DLD1 (cell line): ENCODE results near the gene ATP6V1G1.

Experiments
- in situ Hi-C: cut with HindIII; loops from 2 replicates; pipeline ENCODE4 v1.10.0; 2017; ENCODE audit warnings: low sequenced_read_pairs

ATP6V1G1 gene

DNA sequence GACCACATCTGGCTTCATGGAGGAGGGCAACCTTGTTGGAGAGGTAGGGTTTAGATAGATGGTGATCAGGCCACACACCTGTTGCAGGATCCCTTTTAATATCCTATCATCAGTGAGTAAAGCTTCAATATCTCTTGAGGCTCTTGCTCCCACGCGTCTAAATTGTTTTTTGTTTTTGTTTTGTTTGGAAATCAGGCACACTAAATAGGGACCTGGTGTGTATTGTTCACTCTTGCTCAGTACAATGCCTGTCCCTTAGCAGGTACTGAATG, 20.9 kb downstream of the ATP6V1G1 start:
- in situ Hi-C loops = no loop called here

- in situ Hi-C loops = no loop called here
These were observed 24.1 kb downstream of the ATP6V1G1 start for GRCh38 chr9:114611516-114612271.

- in situ Hi-C loops = no loop called here
These were observed 24.8 kb downstream of the ATP6V1G1 start for GRCh38 chr9:114612272-114612923.

DNA sequence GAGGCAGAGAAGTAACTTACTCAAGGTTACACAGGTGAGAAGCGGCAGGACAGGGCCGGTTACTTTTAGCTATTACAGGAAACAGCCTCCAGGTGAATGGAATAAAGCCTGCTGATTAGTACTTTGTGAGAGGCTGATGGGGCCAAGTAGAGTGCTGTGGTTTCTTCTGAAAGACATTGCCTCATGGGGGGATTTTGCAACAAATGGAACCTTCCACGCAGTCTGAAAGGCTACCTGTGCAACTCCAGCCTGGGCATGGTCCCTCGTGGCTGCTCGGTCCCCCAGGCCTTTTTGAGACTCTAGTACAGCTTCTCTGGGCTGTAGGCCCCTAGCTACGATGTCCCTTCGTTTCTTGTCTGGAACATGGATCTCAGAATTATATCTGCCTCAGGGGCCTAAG, 25.5 kb downstream of the ATP6V1G1 start:
- in situ Hi-C loops = no loop called here

GRCh38 chr9:114613919-114614318, 26.4 kb downstream of the ATP6V1G1 start:
- in situ Hi-C loops = no loop called here

GRCh38 chr9:114614373-114614772, 26.8 kb downstream of the ATP6V1G1 start:
- in situ Hi-C loops = no loop called here

- in situ Hi-C loops = no loop called here
These were observed 29.3 kb downstream of the ATP6V1G1 start for GRCh38 chr9:114616684-114617520.

DNA sequence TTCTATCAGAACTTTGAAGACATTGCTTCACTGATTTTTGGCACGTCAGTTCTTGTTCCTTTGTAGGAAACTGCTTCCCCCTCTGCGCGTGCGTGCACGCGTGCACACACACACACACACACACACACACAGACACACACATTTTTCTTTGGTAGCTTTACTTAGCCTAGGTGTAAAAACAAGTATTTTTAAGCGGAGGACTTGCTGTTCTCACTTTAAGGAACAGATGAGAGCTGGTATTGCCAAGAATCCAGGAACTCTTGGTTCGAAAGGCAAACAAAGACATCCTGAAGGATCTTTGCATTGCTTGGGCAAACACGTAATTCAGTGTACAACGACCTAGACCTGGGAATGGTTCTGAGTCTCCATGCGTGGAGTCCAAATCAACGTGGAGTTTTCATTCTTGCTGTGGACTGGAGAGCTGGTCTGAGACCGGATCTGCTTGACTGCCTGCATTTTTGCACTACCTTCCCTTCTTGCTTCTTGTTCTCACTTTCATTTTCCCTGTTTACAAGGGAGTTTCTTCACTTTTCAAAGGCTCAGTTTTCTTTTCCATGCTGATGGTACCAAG, 31.7 kb downstream of the ATP6V1G1 start:
- in situ Hi-C loops = no loop called here

GRCh38 chr9:114621561-114621960, 34.0 kb downstream of the ATP6V1G1 start:
- in situ Hi-C loops = loop anchor here (5.0 kb wide), 1 partner anchor 89 kb away; no protein-coding TSS in a partner anchor

DNA sequence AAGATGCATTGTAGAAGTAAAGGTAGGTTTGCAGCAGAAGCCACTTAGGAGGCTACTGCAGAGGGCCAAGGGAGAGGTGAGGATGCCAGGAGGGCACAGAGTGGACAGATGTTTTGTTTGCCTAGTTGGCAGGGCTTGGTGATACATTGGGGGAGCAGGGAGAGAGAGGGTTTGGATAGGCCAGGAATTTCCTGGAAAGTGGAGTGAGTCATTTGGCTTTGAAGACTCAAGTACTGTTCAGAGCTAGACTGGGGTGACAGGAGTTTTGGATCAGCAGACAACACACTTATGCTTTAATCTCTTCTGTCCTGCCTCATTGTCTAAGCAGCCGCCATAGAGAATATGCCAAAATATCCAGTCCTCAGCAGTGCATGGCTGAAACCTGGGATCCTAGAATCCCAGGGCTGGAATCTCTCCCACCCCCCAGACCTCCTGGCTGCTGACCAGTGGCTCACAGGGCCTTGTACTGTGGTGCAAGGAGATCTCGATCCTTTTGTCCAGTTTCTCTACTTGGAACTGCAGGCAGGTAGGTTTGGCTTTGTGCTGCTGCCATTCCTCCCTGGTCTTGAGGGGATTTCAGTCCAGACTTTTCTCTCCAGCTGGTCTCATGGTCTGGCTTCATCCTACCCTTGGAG, 34.5 kb downstream of the ATP6V1G1 start:
- in situ Hi-C loops = loop anchor here (5.0 kb wide), 1 partner anchor 90 kb away; no protein-coding TSS in a partner anchor

DNA sequence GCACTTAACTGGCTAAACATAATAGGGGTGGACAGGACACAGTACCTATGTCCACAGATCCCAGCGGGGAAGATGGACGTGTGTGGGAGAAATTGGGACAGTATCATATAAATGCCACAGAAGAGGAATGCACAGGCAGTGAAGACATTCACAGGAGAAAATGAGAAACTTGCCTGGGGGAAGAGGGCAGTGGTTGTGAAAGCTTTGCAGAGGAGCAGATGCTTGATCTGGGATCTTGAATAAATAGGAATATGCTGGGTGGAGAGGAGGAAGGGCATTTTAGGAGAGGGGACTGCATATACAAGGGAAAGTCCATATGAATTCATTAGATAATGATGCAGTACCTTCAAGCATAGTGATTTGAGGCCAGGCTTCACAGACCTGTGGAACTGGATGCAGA, 37.1 kb downstream of the ATP6V1G1 start:
- in situ Hi-C loops = loop anchor here (5.0 kb wide), 1 partner anchor 92 kb away; no protein-coding TSS in a partner anchor

- in situ Hi-C loops = no loop called here
These were observed 38.9 kb downstream of the ATP6V1G1 start for GRCh38 chr9:114626415-114627020.

GRCh38 chr9:114627553-114627952, 40.0 kb downstream of the ATP6V1G1 start:
- in situ Hi-C loops = no loop called here

DNA sequence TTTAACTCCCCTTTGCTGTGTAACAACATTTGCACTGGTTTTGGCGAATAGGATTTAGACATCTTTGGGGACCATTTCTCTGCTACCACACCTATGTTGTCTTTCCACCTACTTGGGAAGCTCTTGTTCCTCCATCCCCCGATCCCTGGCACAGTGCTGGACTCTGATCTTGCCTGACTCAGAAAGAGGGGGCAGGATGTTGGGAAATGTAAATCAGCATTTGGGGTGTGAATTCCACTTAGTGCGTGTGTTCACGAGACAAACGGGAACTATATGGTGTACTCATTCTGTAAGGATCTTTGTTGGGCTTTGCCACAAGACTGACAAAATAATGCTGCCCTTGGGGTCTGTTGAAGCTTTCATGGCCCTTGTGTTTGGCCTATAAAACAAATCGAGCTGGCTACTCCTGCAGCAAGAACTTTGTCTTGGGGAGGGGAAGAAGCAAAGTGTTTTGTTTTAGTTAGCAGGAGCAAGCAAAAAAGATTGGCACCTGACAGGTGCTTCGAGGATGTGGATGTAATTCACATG, 42.1 kb downstream of the ATP6V1G1 start:
- in situ Hi-C loops = no loop called here

DNA sequence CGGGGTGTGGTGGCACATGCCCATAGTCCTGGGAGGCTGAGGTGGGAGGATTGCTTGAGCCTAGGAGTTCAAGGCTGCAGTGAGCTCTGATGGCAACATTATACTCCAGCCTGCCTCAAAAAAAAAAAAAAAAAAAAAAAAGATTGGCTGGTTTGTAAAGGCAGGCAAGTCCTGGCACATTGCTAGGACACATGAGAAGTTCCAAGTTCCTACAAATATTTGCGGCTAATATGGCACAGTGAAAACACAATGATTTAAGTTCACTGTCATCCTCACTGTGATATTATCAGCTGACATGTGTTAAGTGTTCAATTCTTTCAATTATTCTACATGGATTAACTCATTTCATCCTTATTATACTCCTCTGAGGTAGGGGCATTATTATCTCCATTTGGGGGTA, 43.6 kb downstream of the ATP6V1G1 start:
- in situ Hi-C loops = no loop called here

- in situ Hi-C loops = no loop called here
These were observed 46.0 kb downstream of the ATP6V1G1 start for GRCh38 chr9:114633438-114634089.

- in situ Hi-C loops = no loop called here
These were observed 46.8 kb downstream of the ATP6V1G1 start for GRCh38 chr9:114634387-114634786.

GRCh38 chr9:114638404-114638803, 50.8 kb downstream of the ATP6V1G1 start:
- in situ Hi-C loops = no loop called here

DNA sequence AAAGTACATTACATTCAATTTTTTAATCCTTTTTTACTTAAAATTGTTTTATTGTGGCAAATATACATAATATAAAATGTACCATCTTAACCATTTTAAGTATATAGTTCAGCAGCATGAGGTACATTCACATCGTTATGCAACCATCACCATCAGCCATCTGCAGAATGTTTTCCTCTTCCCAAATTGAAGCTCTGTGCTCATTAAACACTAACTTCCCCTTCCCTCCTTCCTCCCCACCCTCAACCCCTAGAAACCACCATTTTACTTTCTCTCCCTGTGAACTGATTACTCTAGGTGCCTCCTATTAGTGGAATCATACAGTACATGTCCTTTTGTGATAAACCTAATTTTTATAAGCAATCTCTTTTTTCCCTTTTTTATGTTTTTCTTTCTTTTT, 54.4 kb downstream of the ATP6V1G1 start:
- in situ Hi-C loops = no loop called here

GRCh38 chr9:114643001-114643400, 55.4 kb downstream of the ATP6V1G1 start:
- in situ Hi-C loops = no loop called here
